GM21786 (cell line): ENCODE results near the gene USP40.

Experiments
- ATAC-seq: cut with Tn5 transposase; IDR thresholded peaks from one replicate; pipeline ENCODE4 v1.9.1; 2021; ENCODE audit not compliant: unreplicated experiment

The USP40 gene

GRCh38 chr2:233463586-233463985 is 103.0 kb downstream of the USP40 start:
- no peak for ATAC-seq

GRCh38 chr2:233462826-233463470 is 103.6 kb downstream of the USP40 start:
- no peak for ATAC-seq

GRCh38 chr2:233462202-233462785 is 104.3 kb downstream of the USP40 start:
- no peak for ATAC-seq

GRCh38 chr2:233461481-233461891 is 105.1 kb downstream of the USP40 start:
- no peak for ATAC-seq

GRCh38 chr2:233460726-233461441 is 105.7 kb downstream of the USP40 start:
- ATAC-seq: no peak

- ATAC-seq: no peak
These were observed 107.2 kb downstream of the USP40 start for GRCh38 chr2:233459426-233459825.

- ATAC-seq: no peak
These were observed 107.8 kb downstream of the USP40 start for GRCh38 chr2:233458826-233459225.

- no peak for ATAC-seq
These were observed 108.5 kb downstream of the USP40 start for GRCh38 chr2:233458031-233458610.

GRCh38 chr2:233457356-233457755 is 109.2 kb downstream of the USP40 start:
- ATAC-seq: no peak

- ATAC-seq: no peak
These were observed 109.6 kb downstream of the USP40 start for GRCh38 chr2:233456934-233457333.

- no peak for ATAC-seq
These were observed 110.5 kb downstream of the USP40 start for GRCh38 chr2:233456111-233456510.

- no peak for ATAC-seq
These were observed 111.1 kb downstream of the USP40 start for GRCh38 chr2:233455491-233455890.

- ATAC-seq: no peak
These were observed 111.6 kb downstream of the USP40 start for GRCh38 chr2:233455006-233455405.

- ATAC-seq: no peak
These were observed 112.7 kb downstream of the USP40 start for GRCh38 chr2:233453916-233454315.

- ATAC-seq: no peak
These were observed 113.3 kb downstream of the USP40 start for GRCh38 chr2:233453111-233453915.

- ATAC-seq: no peak
These were observed 114.6 kb downstream of the USP40 start for GRCh38 chr2:233451950-233452349.

- ATAC-seq: no peak
These were observed 115.6 kb downstream of the USP40 start for GRCh38 chr2:233450864-233451575.

GRCh38 chr2:233449921-233450863 is 116.4 kb downstream of the USP40 start:
- no peak for ATAC-seq
